ENCODE results near the gene NRCAM.

DNA sequence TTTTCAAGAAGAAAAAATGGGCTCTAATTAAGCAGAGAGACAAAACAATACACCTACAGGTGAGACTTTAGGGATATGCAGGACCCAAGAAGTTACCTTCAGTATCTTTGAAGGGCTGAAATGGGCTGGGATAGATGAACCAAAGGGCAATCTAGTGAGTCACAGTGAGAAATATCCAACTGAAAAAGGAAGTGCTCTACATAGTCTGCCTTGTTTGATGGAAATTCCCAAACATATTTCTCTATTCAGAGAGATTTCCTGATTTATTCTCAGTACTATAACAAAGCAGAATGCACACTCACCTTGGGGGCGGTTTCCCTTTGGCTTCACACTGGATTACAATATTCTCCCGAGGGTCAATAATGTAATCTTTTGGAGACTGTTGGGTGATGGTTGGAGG, 222.0 kb downstream of the NRCAM start:
- TF ChIP-seq POLR2A (IDR thresholded peaks at IDR 0.05) (no peak), CTCF (IDR thresholded peaks at IDR 0.05) (no peak)

All from adrenal gland (tissue), 5 donors.